ELF-1 (cell line): ENCODE data around the gene CDK18.

Experiments
- DNase-seq: peaks from one replicate; pipeline ENCODE4 v3.0.0-alpha.2; 2016; ENCODE audit warnings: low read depth, low spot score

The CDK18 gene

GRCh38 chr1:205502992-205503391 is 1.5 kb upstream of the CDK18 start:
- DNase-seq = no peak

GRCh38 chr1:205505076-205505729 is 734 bp downstream of the CDK18 start:
- DNase-seq = peak; percentile 65

- no peak for DNase-seq
Observed at GRCh38 chr1:205505791-205506190, 1.3 kb downstream of the CDK18 start.

- no peak for DNase-seq
Observed at GRCh38 chr1:205506409-205507200, 2.1 kb downstream of the CDK18 start.

- DNase-seq = peak; percentile 53
Observed at GRCh38 chr1:205508227-205508714, 3.8 kb downstream of the CDK18 start.

GRCh38 chr1:205510308-205510950 is 6.0 kb downstream of the CDK18 start:
- DNase-seq = no peak

- no peak for DNase-seq
Observed at GRCh38 chr1:205510951-205511330, 6.5 kb downstream of the CDK18 start.

GRCh38 chr1:205512059-205513045 is 7.9 kb downstream of the CDK18 start:
- DNase-seq = no peak

- DNase-seq = no peak
Observed at GRCh38 chr1:205513774-205514173, 9.3 kb downstream of the CDK18 start.

- DNase-seq = no peak
Observed at GRCh38 chr1:205514211-205515142, 10.0 kb downstream of the CDK18 start.

- peak; percentile 95 for DNase-seq
Observed at GRCh38 chr1:205515781-205516253, 11.3 kb downstream of the CDK18 start.

- DNase-seq = no peak
Observed at GRCh38 chr1:205516362-205516761, 11.9 kb downstream of the CDK18 start.

GRCh38 chr1:205517288-205517687 is 12.8 kb downstream of the CDK18 start:
- DNase-seq = no peak

GRCh38 chr1:205517763-205518162 is 13.3 kb downstream of the CDK18 start:
- no peak for DNase-seq

- no peak for DNase-seq
Observed at GRCh38 chr1:205518661-205519540, 14.4 kb downstream of the CDK18 start.

- peak; percentile 58 for DNase-seq
Observed at GRCh38 chr1:205519541-205520131, 15.2 kb downstream of the CDK18 start.

GRCh38 chr1:205520709-205521108 is 16.2 kb downstream of the CDK18 start:
- no peak for DNase-seq

- no peak for DNase-seq
Observed at GRCh38 chr1:205521686-205522085, 17.2 kb downstream of the CDK18 start.

GRCh38 chr1:205522692-205523091 is 18.2 kb downstream of the CDK18 start:
- no peak for DNase-seq
